ENCODE measurements around the gene AGAP1.

GRCh38 chr2:235552671-235553070 is 58.8 kb downstream of the AGAP1 start:
- TF ChIP-seq USF2 (IDR thresholded peaks at IDR 0.05) (no peak), HMGXB4 (CRISPR knock-in tag; IDR thresholded peaks at IDR 0.05; ENCODE audit: borderline replicate concordance) (no peak), CTCF (IDR thresholded peaks at IDR 0.05) (no peak), ESRRA (IDR thresholded peaks at IDR 0.05; ENCODE audit: borderline replicate concordance, low read length) (no peak), E2F6 (IDR thresholded peaks at IDR 0.05; ENCODE audit: borderline replicate concordance, low read depth) (no peak), SMC3 (IDR thresholded peaks at IDR 0.05) (no peak), EHF (CRISPR knock-in tag; IDR thresholded peaks at IDR 0.05) (no peak), REST (IDR thresholded peaks at IDR 0.05) (no peak), EP300 (IDR thresholded peaks at IDR 0.05) (no peak), FOXS1 (CRISPR knock-in tag; IDR thresholded peaks at IDR 0.05) (no peak), POLR2A (IDR thresholded peaks at IDR 0.05; ENCODE audit: low read length) (no peak), CHD4 (IDR thresholded peaks at IDR 0.05; ENCODE audit: borderline replicate concordance) (no peak)

Data from A549 (cell line).